HepG2 (cell line): ENCODE data around the gene SF3A2. TPM values are rescaled to one million over a fixed set of nuclear protein-coding genes. Genes with fewer than 3 reads are reported as not detected.

Experiments
- ATAC-seq: fragments of 200-7000 bp; cut with Tn5 transposase; 3 replicates; pipeline ENCODE4 v1.9.1; 2020; ENCODE audit warnings: mild to moderate bottlenecking, moderate library complexity
- BruUV-seq: library from RNA; stranded (reverse); fragments of 400-500 nt; replicated peaks from 2 replicates; lab custom pipeline; 2021; lab: Mats Ljungman, UMichigan
- CTCF ChIA-PET: fragments of 300-600 bp; formaldehyde crosslinking; extraction: SDS; loops from one replicate; lab custom pipeline; 2021; ENCODE audit warnings: low total read pairs, inconsistent platforms, low intra/inter-chr PET ratio; lab: Yijun Ruan, JAX
- POLR2A ChIA-PET: fragments of 350-600 bp; sonication (Branson Sonifier 250); formaldehyde crosslinking; loops from one replicate; lab custom pipeline; 2020; ENCODE audit warnings: antibody characterized with exemption, inconsistent platforms; lab: Yijun Ruan, JAX
- DNase-seq: peaks from one replicate; pipeline ENCODE4 v3.0.0-alpha.2; 2015; ENCODE audit warnings: low spot score
- FAIRE-seq: peaks from 3 replicates; lab custom pipeline; 2011; peaks lifted over from hg19 to GRCh38; lab: Jason Lieb, UNC
- H2AFZ ChIP-seq: one replicate; pipeline ENCODE4 v1.6.1; 2011; ENCODE audit warnings: low read length, inconsistent platforms
- H3K27ac ChIP-seq: fragments of 300-600 bp; 3 replicates; pipeline ENCODE4 v1.8.0; 2011; ENCODE audit warnings: mixed run types, mild to moderate bottlenecking, mixed read lengths, low read length, inconsistent platforms; ENCODE audit not compliant: insufficient read depth; ENCODE audit errors: extremely low read length
- H3K27me3 ChIP-seq, 2 experiments: fragments of 200-600 bp in 1 of 2; 2 replicates in 1 of 2; 3 replicates in 1 of 2; pipeline versions ENCODE4 v1.6.0 to v1.8.0; 2011; ENCODE audit warnings: low read length in 2 of 2, mild to moderate bottlenecking in 2 of 2, moderate library complexity in 2 of 2, inconsistent platforms in 1 of 2; ENCODE audit not compliant: insufficient read depth in 2 of 2, control insufficient read depth in 1 of 2
- H3K36me3 ChIP-seq, 2 experiments: fragments of 200-600 bp in 1 of 2; replicated peaks in 1 of 2; 2 replicates in 1 of 2; 3 replicates in 1 of 2; pipeline versions ENCODE4 v1.5.1 to v1.8.0; 2011; ENCODE audit warnings: low read length in 2 of 2, inconsistent platforms in 1 of 2; ENCODE audit not compliant: insufficient read depth in 2 of 2, control insufficient read depth in 1 of 2
- H3K4me1 ChIP-seq: 2 replicates; pipeline ENCODE4 v1.5.1; 2012; ENCODE audit warnings: low read length, inconsistent platforms; ENCODE audit not compliant: insufficient read depth
- H3K4me2 ChIP-seq: 2 replicates; pipeline ENCODE4 v1.6.0; 2011; ENCODE audit warnings: low read depth, low read length, inconsistent platforms
- H3K4me3 ChIP-seq, 3 experiments: fragments of 200-600 bp in 1 of 3; sonication (generic), shearing (Covaris generic) in 1 of 3; replicated peaks in 1 of 3; 2 replicates each; pipeline ENCODE4 v1.5.1; 2011 to 2016; ENCODE audit warnings: low read length in 3 of 3, inconsistent platforms in 2 of 3, low read depth in 2 of 3, mild to moderate bottlenecking in 2 of 3, control low read depth in 1 of 3, mixed read lengths in 1 of 3; ENCODE audit not compliant: insufficient read depth in 1 of 3
- H3K79me2 ChIP-seq: one replicate; pipeline ENCODE4 v1.6.1; 2011; ENCODE audit warnings: low read length, inconsistent platforms; ENCODE audit not compliant: insufficient read depth
- H3K9ac ChIP-seq: 2 replicates; pipeline ENCODE4 v1.6.0; 2011; ENCODE audit warnings: mild to moderate bottlenecking, low read depth, low read length, inconsistent platforms; ENCODE audit not compliant: insufficient read depth
- H3K9me3 ChIP-seq: 2 replicates; pipeline ENCODE4 v1.5.1; 2012; ENCODE audit warnings: mild to moderate bottlenecking, low read length
- H4K20me1 ChIP-seq: 2 replicates; pipeline ENCODE4 v1.6.0; 2011; ENCODE audit warnings: inconsistent platforms, mild to moderate bottlenecking, low read length, moderate library complexity; ENCODE audit not compliant: insufficient read depth
- MEIS2 ChIP-seq: sonication (generic); formaldehyde crosslinking; IDR thresholded peaks from 2 replicates; pipeline ENCODE4 v1.9.0; 2021; ENCODE audit warnings: mild to moderate bottlenecking, missing genetic modification reagents
- POLR2A ChIP-seq, 2 experiments: IDR thresholded peaks; 2 replicates each; pipeline ENCODE4 v1.6.1; 2011; ENCODE audit warnings: low read depth in 2 of 2, low read length in 2 of 2, mild to moderate bottlenecking in 1 of 2, moderate library complexity in 1 of 2; ENCODE audit not compliant: insufficient read depth in 1 of 2
- RBFOX2 ChIP-seq: fragments of 200-400 bp; formaldehyde crosslinking; IDR thresholded peaks from 2 replicates; pipeline ENCODE4 v1.6.1; 2017; ENCODE audit warnings: low read depth, mild to moderate bottlenecking, low read length
- ZBTB34 ChIP-seq: sonication (generic); formaldehyde crosslinking; IDR thresholded peaks from 2 replicates; pipeline ENCODE4 v1.8.0; 2022; ENCODE audit warnings: mild to moderate bottlenecking, missing genetic modification reagents
- ZNF790 ChIP-seq: sonication (generic); formaldehyde crosslinking; IDR thresholded peaks from 2 replicates; pipeline ENCODE4 v1.8.0; 2022; ENCODE audit warnings: missing genetic modification reagents, mild to moderate bottlenecking, borderline replicate concordance
- WGBS: methylation state at CpG from one replicate; pipeline ENCODE4 v1.1.6; 2017; ENCODE audit warnings: low lambda C conversion rate; 5-methylcytosine and 5-hydroxymethylcytosine counted together
- in situ Hi-C: cut with HindIII; loops from 2 replicates; pipeline ENCODE4 v1.10.0; 2017; ENCODE audit warnings: low pct_unique_long_range_greater_than_20kb; ENCODE audit not compliant: extremely low pct_ligation_motif_present
- intact Hi-C: fragments of 100-400 bp; cut with micrococcal nuclease; formaldehyde crosslinking; loops from one replicate; pipeline ENCODE4 v1.10.0; 2022; ENCODE audit not compliant: unreplicated experiment
- polyA plus RNA-seq, 8 experiments: library from polyadenylated mRNA; depleted of rRNA in 3 of 8; stranded (reverse) in 7 of 8; unstranded in 1 of 8; fragments of >200 nt; fragmentation: Illumina TruSeq in 4 of 8; extraction: Trizol in 4 of 8; gene quantifications; 2 replicates each; pipeline versions ENCODE4 v1.2.1 to v1.2.3, GENCODE V29; 2011 to 2016; ENCODE audit warnings: low read depth in 4 of 8, missing spikeins in 1 of 8, mixed read lengths in 1 of 8; ENCODE audit not compliant: insufficient read depth in 1 of 8
- total RNA-seq, 5 experiments: library from RNA; depleted of rRNA; stranded (reverse); fragments of >200 nt; fragmentation: Illumina TruSeq; extraction: Trizol; gene quantifications; 2 replicates each; pipeline ENCODE4 v1.2.3, GENCODE V29; 2016; ENCODE audit warnings: low read depth in 1 of 5

SF3A2 gene
- total and polyA plus RNA-seq, 2 of the 13 experiments (the other 11 are each of a cell fraction or from before 2014, with no cell fraction given), result 8.6 to 8.8 TPM

- no peak for TF ChIP-seq ZBTB34 (CRISPR knock-in tag)
- 0 out of 2 replicates have a peak, but pooled peaks have one; percentile 6 for TF ChIP-seq RBFOX2
- CTCF ChIA-PET, result no interaction called here
- FAIRE-seq, result no peak
Observed at GRCh38 chr19:2276429-2276986, 39.9 kb downstream of the SF3A2 start.

GRCh38 chr19:2277138-2277537, 40.5 kb downstream of the SF3A2 start:
- no peak overlapping the region for H3K4me2 ChIP-seq
- H2AFZ ChIP-seq, result no peak overlapping the region
- H3K9me3 ChIP-seq, result no peaks in the 10 kb centered on the region
- POLR2A ChIA-PET, result interaction anchor here (1.2 kb wide), 1 partner anchor 9 kb away, joined by 3 read pairs; no protein-coding TSS in a partner anchor
- H3K9ac ChIP-seq, result no peak overlapping the region
- ATAC-seq, result no peak
- in situ Hi-C loops (loop anchor here (5.0 kb wide), 1 partner anchor 40 kb away; no protein-coding TSS in a partner anchor), intact Hi-C loops (no loop called here)
- no peak overlapping the region for H3K4me3 ChIP-seq
- H3K36me3 ChIP-seq, result peaks cover 2 to 9% of the 10 kb centered on the region in 2 experiments; a peak in 2 of 5 replicates
- peaks cover 35% of the 10 kb centered on the region for H4K20me1 ChIP-seq
- peaks cover 7% of the 10 kb centered on the region for H3K79me2 ChIP-seq
- H3K4me1 ChIP-seq, result peaks cover 38% of the 10 kb centered on the region
- no peak for FAIRE-seq
- CTCF ChIA-PET, result no interaction called here
- H3K27ac ChIP-seq, result no peak overlapping the region
- no peak for DNase-seq
- TSS peak; percentile 24 for BruUV-seq
- H3K27me3 ChIP-seq, result peaks cover 0 to 6% of the 10 kb centered on the region in 2 experiments; a peak in 1 of 5 replicates
- TF ChIP-seq MEIS2 (no peak), ZNF790 (CRISPR knock-in tag) (no peak), POLR2A (IDR thresholded peaks at IDR 0.05; ENCODE audit: insufficient read depth in 1 of 2, low read depth in 2 of 2, low read length in 2 of 2) (peak in 1 of 2 experiments; percentile 34; a peak in 2 of 4 replicates)
- WGBS, result 87% methylated on average over 9 of the region's 9 CpGs

More at GRCh38 chr19:2276429-2276986, 39.9 kb downstream of the SF3A2 start:
- H3K9me3 ChIP-seq, result no peaks in the 10 kb centered on the region
- peaks cover 39% of the 10 kb centered on the region for H4K20me1 ChIP-seq
- no peak overlapping the region for H3K9ac ChIP-seq
- H3K36me3 ChIP-seq, result peaks cover 4 to 13% of the 10 kb centered on the region in 2 experiments; a peak in 4 of 5 replicates
- DNase-seq, result no peak
- no peak overlapping the region for H3K4me2 ChIP-seq
- 95% methylated on average over 20 of the region's 28 CpGs for WGBS
- no peak for ATAC-seq
- peaks cover 38% of the 10 kb centered on the region for H3K4me1 ChIP-seq
- H3K79me2 ChIP-seq, result peaks cover 12% of the 10 kb centered on the region
- intact Hi-C loops, result no loop called here
- H3K27me3 ChIP-seq, result no peaks in the 10 kb centered on the region
- no TSS peak for BruUV-seq
- H2AFZ ChIP-seq, result no peak overlapping the region
- in situ Hi-C loops, result loop anchor here (5.0 kb wide), 1 partner anchor 41 kb away; no protein-coding TSS in a partner anchor
- POLR2A ChIA-PET, result interaction anchor here (1.2 kb wide), 1 partner anchor 9 kb away, joined by 3 read pairs; no protein-coding TSS in a partner anchor
- H3K27ac ChIP-seq, result no peak overlapping the region
- no peak overlapping the region for H3K4me3 ChIP-seq
